ENCODE data around the gene CSTB.
A peak's percentile ranks its signal among the peaks of the same experiment; 100 is the strongest.

The CSTB gene

DNA sequence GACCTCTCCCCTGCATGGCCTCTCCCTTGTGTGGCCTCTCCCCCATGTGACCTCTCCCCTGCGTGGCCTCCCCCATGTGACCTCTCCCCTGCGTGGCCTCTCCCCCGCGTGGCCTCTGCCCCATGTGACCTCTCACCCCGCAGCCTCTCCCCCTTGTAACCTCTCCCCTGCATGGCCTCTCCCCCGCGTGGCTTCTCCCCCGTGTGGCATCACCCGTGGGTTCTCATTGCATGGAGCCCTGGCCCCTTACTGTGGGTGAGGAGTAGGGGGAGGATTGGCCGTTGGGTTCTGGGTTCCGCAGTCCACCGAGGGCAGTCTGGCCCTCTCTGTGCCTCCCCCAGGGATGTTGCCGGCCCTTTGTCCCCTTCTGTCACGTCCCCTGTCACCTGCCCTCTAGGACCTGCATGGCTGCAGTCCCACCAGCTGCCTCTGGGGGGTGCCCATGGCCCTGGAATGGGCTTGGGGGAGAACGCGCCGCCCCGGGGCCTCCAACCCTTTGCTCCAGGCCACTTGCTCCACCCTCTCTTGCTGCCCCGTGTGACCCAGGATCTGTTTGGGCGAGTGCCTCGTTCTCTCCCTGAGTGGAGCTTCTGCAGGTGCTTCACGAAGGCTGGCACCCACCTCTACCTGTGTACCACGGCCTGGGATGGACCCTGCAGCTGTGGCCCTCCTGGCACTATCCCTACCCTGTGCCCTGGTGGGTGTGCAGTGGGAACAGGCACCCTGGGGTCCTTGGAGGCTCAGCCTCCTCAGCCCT is 34.6 kb upstream of the CSTB start:
- DNase-seq, result peak; percentile 90

DNA sequence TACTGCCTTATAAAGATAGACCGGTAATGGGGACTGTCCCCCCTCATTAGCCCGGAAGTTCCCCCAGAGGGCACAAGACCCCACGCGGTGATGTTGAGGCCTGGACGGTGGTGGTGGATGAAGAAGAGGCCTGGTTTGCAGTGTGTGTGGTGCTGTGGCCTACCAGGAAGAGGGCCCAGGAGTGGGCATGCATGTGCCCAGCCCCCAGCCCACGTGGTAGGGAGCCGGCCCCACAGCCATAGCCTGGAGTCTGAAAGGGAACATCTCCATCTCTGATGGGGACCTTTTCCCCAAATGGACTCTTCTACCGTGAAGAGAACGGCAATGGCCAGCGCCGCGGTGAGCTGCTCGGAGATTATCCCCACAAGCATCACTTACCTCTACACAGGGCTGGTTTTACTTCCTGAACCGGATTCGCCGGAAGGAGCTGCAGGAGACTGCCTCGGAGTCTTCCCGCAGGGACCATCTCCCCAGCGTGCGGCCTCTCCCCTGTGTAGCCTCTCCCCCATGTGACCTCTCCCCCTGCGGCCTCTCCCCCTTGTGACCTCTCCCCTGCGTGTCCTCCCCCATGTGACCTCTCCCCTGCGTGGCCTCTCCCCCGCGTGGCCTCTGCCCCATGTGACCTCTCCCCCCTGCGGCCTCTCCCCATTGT is 33.9 kb upstream of the CSTB start:
- DNase-seq, result no peak

DNA sequence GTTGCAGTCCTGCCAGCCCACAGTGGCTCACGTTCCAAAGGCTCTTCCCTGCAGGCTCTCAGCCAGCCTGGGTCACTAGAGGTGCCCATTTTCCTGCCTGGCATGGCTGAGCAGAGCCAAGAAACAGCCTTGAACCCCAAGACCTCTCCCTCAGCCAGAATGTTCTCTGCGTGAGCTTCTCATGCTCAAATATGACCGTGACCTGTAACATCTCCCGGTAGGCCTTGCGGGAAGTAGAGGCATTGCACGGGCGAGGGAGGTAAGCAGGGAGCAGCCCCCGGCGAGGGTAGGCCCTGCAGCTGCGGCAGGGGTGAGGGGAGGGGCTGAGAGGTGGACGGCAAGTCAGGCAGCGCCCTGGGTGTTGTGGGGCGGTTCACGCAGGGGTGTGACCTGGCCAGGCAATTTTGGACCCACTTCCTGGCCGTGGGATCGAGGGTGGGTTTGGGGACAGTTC is 33.3 kb upstream of the CSTB start:
- no peak for DNase-seq

DNA sequence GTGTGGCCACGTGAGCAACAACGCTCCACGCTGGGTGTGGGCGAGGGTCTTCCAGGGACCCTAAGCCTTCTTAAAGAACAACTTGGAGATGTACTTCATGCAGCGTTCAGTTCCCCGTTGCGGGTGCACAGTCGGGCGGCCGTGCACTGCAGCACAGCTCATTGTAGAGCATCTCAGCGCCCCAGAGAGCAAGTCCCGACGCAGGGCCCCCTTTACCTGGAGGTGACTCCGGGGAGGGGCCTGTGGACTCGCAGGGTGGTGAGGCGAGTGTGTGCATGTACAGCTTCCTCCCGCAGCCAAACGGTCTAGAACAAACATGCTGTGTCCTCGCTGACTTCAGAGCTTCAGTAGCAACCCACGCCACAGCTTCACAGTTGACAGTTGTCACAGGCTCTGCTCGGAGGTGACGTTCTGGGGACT is 32.7 kb upstream of the CSTB start:
- no peak for DNase-seq

DNA sequence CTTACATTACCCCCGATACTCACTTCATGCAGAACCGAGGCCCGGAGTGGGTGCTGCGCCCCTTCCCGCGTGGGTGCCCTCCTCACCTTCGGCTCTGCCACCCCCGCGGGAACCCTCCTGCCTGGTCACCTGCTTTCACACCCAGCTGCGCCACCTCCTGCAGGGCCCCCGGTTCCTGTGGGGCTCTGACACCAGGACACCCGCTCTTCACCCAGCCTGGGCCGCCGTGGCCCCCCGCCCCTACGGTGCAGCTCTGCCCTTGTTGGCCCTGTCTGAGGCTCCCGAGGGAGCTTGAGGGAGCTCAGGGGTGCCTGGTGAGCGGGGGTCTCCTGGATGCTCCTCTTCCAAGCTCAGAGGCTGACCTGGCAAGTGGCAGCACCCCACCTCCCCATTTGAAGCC is 32.3 kb upstream of the CSTB start:
- DNase-seq, result no peak

DNA sequence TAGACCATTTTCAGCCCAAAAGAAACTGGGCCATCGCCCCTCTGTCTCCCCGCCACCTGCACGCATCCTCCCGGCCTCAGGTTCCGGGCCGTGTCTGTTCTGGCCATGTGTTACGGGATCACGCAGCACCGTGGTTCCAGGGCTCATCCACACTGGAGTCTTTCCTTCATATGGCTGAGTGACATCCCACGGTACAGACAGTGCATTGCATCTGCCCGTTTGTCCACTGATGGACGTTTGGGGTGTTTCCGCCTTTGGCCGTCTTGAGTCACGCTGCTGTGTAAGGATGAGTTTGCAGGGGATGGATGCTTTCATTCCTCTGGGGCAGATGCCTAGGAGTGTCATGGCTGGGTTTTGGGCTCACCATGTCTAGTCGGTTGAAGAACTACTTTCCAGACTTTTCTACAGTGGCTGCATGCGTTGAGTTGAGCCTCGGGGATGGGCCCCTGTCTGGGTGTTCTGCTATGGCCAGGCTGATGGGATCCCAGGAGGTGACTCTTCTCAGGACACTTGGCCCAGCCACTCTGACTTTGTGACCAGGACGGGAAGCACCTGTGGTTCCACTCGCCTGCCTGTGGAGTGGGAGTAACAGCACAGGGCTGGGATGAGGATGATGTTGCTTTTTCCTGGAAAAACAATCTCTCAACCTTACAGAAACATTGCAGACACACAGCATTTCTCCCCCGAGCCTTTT is 30.1 kb upstream of the CSTB start:
- no peak for DNase-seq

DNA sequence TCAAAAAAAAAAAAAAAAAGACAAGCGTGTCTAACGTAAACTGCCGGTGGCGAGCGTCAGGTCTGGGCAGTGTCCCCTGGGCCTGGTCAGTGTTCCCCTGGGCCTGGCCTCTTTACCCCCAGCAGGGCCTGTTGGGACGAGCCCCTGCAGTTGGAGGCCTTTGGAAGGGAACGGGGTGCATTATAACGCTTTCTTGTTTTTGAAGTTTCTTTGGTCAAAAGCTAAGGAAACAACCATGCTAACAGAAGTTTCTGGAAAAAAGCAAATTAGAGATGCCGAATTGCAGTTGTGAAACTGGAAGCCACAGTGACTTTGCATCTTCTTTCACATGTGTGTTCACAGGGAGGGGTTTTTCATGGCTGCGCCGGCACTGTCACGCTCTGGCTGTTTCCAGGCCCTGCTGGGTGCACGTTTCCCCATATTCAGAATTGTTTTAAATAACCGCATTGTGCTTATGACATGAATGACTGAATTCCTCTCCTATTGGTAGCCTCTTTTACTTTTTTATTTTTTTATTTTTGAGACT is 29.2 kb upstream of the CSTB start:
- DNase-seq, result no peak

DNA sequence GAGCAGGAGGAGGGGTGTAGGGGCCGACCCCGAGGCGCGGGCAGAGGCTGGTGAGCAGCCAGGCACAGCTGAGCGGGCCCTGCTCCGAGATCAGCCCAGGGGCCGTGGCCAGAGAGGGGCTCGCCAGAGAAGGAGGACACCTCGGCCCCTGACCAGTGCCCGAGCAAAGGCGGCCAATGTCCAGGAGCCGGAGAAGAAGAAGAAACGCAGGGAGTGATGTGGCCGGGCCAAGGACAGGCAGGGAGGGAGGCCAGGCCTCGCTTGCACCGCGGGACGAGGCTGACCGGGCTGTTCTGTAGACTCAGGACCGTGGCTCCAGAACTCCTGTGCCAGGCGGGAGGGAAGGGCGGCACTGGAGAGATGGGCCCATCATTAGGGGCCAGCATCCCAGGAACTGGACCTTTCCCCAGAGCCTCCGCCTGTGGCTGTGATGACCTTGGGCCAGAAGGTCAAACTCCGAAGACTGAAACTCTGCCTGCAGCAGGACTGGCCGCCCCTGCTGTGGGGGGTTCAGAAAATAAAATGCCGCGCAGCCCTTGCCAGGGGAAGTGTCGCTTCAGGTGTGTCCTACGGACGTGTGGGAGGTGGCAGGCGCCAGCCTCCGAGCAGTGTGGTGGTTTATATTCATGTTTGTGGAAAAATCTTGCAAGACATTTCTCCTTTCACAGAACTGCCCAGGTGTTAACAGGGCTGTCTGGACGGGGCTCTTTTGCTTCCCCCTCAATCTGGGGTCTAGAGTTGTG is 27.6 kb upstream of the CSTB start:
- DNase-seq, result no peak

DNA sequence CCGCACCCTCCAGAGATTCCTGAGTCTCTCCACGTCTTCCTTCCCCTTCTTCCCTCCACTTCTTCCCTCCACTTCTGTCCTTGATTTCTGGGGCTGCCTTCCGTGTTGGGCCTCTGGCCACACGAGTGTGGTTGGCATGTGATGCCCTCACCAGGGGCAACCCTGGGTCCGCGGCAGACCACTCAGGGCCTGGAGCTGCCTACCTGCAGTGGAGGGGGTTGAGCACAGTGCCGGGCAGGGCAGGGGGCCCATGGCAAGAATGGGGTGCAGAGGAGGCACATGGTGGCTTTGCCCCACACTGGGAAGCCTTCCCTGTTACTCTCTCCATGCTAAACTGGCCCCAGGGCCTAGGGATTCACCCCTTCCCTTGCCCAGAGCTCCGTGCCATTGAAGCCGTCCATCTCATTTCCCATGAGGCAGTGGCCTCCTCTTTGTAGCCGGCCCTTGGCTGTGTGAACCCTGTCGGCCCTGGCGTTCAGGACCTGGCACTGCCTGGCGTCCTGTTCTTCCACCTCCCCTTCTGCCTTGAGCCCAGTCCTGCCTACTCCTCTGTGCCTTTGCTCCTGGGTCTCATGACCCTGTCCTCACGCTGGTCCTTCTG is 26.7 kb upstream of the CSTB start:
- DNase-seq, result no peak

DNA sequence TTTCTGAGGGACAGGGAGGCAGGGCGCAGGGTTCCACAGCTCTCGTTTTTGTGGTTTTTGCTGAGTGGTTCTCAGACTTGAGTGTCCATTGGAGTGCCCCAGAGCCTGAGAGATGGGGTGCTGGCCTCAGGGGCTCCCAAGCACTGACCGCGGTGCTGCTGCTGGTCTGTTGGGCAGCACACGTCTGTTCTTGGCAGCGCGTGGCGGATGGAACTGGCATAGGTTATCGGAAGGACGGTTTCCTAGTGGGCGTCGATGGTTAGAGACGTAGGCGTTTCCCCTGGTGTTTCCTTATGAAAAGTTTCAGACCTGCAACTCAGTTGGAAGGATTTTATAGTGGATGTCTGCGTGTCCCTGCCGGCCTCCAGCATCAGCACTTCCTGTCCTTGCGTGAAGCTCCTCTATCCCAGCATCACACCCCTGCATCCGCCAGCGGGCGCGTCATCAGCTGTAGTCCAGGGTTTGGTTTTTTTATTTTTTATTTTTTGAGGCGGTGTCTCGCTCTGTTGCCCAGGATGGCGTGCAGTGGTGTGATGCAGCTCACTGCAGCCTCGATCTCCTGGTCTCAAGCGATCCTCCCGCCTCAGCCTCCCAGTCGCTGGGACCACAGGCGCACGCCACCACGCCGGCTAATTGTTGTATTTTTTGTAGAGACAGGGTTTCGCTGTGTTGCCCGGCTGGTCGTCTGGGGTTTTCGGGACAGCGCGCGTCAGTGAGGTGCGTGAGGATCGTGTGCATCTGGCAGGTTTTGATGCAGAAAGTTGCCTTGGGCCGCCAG is 25.1 kb upstream of the CSTB start:
- no peak for DNase-seq

DNA sequence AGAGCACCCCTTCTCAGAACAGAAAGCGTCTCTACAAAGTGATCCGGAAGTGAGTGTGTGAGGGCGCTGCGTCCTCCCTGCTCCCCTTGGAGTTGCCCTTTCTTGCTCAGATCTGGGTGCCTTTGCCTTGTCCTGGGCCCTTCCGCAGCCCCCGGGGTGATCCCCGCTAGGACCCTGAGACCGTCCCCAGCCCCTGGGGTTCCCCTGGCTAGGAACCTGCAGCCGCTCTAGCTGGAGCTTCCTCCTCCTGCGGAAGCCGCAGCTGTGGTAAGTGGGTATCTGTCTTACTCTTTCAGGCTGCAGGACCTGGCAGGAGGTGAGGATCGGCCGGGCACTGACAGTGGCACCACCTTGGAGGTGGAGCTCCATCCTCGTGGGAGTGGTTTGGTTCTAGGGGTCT is 24.5 kb upstream of the CSTB start:
- no peak for DNase-seq

DNA sequence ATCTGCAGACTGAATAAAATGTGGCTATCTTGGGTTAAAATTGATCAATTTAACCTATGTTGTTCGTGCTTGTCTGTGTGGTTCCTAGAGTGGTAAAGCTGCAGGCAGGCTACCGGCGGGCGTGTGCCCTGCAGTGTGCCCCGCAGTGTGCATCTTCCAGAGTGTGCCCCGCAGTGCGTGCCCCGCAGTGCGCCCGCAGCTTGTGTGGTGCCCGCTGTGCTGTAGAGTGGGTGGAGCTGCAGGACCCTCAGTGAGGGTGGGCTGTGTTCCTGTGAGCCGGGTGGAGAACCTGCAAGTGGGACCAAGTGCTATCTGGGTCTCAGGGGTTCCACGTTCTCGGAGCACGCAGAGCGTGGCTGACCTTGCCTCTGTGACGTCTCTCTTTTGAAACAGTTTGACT is 24.0 kb upstream of the CSTB start:
- no peak for DNase-seq

DNA sequence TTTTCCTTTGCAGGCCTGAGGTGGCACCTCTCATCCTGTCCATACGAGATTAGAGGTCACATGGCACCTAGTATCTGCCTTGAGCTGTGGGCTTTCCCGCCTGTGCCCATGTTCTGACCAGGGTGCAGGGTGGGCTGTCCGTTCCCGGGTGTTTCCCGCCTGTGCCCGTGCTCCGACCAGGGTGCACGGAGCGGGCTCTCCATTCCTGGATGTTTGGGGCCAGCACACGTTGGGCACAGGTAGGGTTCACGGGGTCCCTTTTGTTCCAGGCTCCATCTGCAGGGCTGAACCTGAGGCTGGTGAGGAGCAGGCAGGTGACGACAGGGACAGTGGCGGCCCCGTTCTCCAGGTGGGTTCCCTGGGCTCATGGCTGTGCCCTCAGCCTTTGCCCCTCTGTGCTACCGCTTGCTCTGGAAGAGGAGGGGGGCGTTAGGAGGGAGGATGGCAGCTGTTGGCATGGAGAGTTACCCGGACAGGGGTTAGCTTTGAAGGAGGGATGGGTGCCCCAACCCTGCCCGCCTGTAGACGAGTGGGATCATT is 23.3 kb upstream of the CSTB start:
- no peak for DNase-seq

DNA sequence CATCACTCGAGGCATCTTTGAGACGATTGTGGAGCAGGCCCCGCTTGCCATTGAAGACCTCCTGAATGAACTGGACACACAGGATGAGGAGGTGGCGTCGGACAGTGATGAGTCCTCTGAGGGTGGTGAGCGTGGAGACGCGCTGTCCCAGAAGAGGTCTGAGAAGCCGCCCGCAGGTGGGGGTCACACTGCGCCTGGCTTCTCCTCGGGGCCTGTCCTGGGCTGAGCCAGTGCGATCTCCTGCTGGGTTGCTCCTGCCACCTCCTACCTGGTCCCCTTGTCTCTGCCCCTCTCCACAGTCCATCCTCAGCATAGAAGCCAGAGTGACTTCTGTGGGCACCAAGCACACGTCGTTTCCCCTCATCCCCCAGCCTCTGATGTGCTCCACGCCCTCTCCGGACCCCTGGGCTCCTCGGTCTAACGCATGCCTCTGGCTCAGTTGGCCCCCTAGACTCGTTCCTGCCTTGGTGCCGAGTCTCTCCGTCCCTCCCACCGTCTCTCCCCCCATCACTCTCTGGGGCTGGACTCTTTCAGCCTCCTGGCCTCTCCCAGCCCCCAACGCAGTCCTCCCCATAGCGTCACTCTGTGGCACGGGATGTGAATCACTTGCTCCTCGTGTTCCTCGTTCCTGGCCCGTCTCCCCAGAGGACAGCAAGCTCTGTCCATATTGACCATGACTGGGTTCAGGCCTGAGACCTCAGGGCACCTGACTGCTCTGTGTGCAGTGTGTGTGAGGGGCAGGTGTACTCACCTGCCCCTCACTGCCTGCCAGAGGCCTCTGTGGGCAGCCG is 22.0 kb upstream of the CSTB start:
- no peak for DNase-seq

DNA sequence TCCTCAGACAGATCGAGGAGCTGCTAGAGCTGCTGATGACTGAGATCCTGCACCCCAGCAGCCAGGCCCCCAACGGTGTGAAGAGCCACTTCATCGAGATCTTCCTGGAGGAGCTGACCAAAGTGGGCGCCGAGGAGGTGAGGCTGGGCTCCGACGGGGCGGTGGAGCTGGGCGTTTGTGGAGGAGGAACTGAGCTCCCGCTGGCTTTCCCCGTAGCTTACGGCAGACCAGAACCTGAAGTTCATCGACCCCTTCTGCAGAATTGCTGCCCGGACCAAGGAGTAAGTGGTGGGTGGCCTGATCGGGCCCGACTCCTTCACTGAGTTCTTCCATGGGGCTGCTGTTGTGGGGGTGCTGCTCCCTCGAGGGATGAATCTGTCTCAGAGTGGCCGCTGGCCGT is 21.3 kb upstream of the CSTB start:
- DNase-seq, result no peak

DNA sequence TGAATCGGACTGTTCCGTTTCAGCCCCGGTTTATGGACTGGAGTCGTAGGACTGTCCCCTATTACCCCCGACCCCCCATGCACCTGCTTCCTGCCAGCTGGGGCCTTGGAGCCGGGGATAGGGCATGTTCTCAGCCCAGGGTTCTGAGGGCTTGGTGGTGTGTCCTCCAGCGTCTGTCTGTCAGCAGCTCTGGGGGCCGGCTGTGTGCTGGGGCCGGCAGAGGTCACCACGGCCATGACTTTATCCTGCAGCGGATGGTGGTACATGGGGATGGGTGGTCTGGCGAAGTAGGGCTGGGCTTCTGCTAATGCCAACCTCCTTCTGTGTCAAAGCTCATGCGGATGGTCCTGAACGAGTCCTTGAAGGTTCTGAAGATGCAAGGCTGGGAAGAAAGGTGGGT is 18.7 kb upstream of the CSTB start:
- DNase-seq, result no peak

DNA sequence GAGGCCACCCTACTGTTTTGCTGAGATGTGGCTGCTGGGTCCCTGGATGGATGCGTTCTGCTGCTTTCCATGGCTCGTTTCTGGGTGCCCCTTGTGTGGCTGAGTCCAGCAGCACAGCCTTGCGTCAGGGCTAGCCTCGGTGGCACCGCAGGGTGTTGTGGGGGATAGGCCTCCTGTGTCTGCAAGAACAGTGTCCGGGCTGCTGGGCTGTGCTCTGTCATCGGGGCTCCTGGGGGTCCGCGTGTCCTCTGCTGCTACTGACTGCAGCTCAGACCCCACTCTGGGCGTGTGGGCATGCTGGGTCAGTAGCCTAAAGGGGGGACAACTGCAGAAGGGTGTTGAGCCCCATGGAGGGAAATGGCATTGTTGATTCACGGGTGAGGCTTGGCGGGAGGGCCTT is 18.2 kb upstream of the CSTB start:
- DNase-seq, result no peak

DNA sequence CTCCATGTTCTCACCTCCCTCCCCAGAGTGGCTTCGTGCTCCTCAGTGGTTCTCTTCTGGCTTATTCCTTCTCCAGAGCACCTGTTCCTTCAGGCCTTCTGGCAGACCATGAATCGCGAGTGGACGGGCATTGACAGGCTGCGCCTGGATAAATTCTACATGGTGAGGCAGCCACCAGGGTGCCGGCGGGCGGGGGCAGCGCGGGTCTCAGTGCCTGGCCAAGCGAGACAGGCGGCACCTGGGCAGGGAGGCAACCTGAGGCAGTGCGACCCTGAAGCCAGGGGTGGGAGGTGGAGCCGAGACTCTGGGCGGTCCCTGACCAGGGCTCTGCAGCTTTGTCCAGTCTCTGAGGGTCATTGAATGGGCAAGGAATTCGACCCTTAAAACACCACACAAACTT is 17.1 kb upstream of the CSTB start:
- no peak for DNase-seq

DNA sequence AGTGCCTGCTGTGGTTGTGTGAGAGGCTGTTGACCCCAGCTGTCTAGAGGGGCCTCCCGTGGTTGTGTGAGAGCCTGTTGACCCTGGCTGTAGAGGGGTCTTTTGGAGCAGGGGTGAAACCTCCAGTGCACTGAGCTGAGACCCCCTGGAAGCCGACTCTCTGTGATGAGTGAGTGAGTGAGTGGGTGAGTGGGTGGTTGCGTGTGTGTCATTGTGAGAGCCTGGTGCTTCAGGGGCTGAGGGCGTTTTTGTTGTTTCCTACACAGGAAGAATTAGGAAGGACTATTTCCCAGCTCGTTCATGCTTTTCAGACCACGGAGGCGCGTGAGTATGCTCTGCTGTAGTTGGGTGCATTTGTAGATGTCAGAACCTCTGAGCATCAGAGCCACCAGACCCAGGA is 16.3 kb upstream of the CSTB start:
- DNase-seq, result no peak

DNA sequence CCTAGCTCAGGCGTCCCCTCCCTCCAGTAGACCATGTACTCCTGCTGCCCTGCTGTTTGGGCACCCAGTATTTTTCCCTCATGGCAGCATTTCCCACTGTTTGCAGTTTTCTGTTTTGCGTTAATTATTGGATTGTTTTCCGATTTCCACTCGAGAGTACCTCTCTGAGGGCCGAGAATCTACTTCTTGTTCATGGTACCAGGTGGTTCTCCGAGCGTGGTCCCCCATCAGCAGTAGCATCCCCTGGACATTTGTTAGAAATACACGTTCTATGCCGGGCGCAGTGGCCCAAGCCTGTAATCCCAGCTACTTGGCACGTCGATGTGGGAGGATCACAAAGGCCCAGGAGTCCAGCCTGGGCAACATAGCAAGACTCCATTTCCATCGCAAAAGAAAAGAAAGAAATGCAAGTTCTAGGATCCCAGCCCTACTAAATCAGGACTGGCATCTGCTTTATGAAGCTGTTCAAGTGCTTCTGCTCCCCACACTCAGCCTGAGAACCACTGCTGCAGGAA is 14.0 kb upstream of the CSTB start:
- DNase-seq, result no peak
